ENCODE results near the gene KLF15. TPM values are rescaled to one million over a fixed set of nuclear protein-coding genes. Genes with fewer than 3 reads are reported as not detected.

KLF15 gene
- polyA plus RNA-seq, 1 donor (not counting 4 experiments of a cell fraction or from before 2014, with no cell fraction given) = 0.03 TPM

DNA sequence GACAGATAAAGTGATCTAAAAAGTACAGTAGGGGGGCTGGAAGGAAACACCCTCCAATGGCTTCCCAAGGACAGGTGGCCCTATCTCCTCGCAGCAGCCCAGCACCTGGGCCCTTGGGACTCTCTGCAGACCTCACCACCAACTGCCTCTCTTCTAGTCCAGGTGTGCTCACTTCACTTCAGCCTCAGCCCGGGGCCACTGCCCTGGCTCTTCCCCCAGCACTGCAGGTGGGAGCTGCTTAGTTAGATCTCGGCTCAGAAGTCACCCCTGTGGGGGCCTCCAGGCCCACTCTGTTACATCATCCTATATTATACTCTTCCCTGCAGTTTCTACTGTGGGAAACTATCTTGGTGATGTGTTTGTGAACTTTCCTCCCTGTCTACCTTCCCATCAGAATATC lies 2.0 kb downstream of the KLF15 start:
- DNase-seq (ENCODE audit: low read depth, low spot score) (no peak), FAIRE-seq (no peak)
- H3K9me3 ChIP-seq (ENCODE audit: control insufficient read depth, low read depth, low read length) = no peaks in the 10 kb centered on the region
- no peaks in the 10 kb centered on the region for H3K79me2 ChIP-seq (ENCODE audit: control insufficient read depth, insufficient read depth, low read length)
- H2AFZ ChIP-seq (ENCODE audit: control insufficient read depth, low read length) = no peak overlapping the region
- no peak overlapping the region for H3K4me3 ChIP-seq (ENCODE audit: control insufficient read depth in 2 of 3, extremely low read depth in 1 of 3, insufficient read depth in 2 of 3, low read depth in 1 of 3, low read length in 3 of 3)
- TF ChIP-seq EZH2 (IDR thresholded peaks at IDR 0.05; ENCODE audit: low read length) = no peak
- TF ChIP-seq, protein P1, sequence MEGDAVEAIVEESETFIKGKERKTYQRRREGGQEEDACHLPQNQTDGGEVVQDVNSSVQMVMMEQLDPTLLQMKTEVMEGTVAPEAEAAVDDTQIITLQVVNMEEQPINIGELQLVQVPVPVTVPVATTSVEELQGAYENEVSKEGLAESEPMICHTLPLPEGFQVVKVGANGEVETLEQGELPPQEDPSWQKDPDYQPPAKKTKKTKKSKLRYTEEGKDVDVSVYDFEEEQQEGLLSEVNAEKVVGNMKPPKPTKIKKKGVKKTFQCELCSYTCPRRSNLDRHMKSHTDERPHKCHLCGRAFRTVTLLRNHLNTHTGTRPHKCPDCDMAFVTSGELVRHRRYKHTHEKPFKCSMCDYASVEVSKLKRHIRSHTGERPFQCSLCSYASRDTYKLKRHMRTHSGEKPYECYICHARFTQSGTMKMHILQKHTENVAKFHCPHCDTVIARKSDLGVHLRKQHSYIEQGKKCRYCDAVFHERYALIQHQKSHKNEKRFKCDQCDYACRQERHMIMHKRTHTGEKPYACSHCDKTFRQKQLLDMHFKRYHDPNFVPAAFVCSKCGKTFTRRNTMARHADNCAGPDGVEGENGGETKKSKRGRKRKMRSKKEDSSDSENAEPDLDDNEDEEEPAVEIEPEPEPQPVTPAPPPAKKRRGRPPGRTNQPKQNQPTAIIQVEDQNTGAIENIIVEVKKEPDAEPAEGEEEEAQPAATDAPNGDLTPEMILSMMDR (optimal IDR thresholded peaks at IDR 0.05 in 1 of 3, IDR thresholded peaks at IDR 0.05 in 1 of 3, conservative IDR thresholded peaks at IDR 0.05 in 1 of 3; ENCODE audit: extremely low read depth in 1 of 3, insufficient read depth in 2 of 3, low read length in 3 of 3) = no peak
- H3K27me3 ChIP-seq (ENCODE audit: control insufficient read depth, extremely low read depth, insufficient read depth, low read length) = peaks cover 40% of the 10 kb centered on the region
- H3K4me2 ChIP-seq (ENCODE audit: control insufficient read depth, extremely low read depth, insufficient read depth, low read depth, low read length) = no peak overlapping the region
- H3K27ac ChIP-seq (ENCODE audit: control insufficient read depth, insufficient read depth, low read length) = no peak overlapping the region
- no peaks in the 10 kb centered on the region for H3K36me3 ChIP-seq (ENCODE audit: control insufficient read depth in 2 of 2, extremely low read depth in 1 of 2, insufficient read depth in 2 of 2, low read length in 2 of 2)
- H3K4me1 ChIP-seq (ENCODE audit: control insufficient read depth, extremely low read depth, insufficient read depth, low read length) = peaks cover 11% of the 10 kb centered on the region
- H3K9me1 ChIP-seq (ENCODE audit: control insufficient read depth, extremely low read depth, insufficient read depth, low read length) = no peaks in the 10 kb centered on the region
- dilution Hi-C loops (cut with MboI; ENCODE audit: extremely low pct_ligation_motif_present, low sequenced_read_pairs) = no loop called here
- no peaks in the 10 kb centered on the region for H4K20me1 ChIP-seq (ENCODE audit: control insufficient read depth, extremely low read depth, insufficient read depth, low read length)
- H3K9ac ChIP-seq (ENCODE audit: control insufficient read depth, extremely low read depth, insufficient read depth, low read length) = no peak overlapping the region

DNA sequence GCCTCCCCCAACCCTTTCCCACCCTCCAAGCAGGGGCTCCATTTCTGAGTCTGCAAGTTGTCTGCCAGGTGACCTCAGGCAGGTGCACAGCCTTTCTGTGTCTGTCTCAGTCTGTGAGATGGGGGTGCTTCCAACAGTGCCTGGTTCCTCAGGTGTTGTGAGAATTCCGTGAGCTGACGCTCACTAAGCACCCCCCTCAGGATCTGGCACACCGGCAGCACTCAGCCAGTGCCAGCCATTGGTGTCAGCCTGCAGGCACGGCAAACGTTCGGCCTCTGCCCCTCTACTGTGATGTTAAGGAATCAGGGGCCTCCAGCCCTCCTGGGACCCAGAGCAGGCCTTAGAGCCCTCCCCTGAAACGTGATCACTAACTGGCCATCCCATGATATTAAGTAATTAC lies 2.4 kb downstream of the KLF15 start:
- Histone ChIP-seq H3K4me2 (ENCODE audit: control insufficient read depth, extremely low read depth, insufficient read depth, low read depth, low read length) (no peak overlapping the region), H2AFZ (ENCODE audit: control insufficient read depth, low read length) (no peak overlapping the region), H3K9me1 (ENCODE audit: control insufficient read depth, extremely low read depth, insufficient read depth, low read length) (no peaks in the 10 kb centered on the region), H3K27me3 (ENCODE audit: control insufficient read depth, extremely low read depth, insufficient read depth, low read length) (peaks cover 36% of the 10 kb centered on the region), H3K4me1 (ENCODE audit: control insufficient read depth, extremely low read depth, insufficient read depth, low read length) (peaks cover 11% of the 10 kb centered on the region), H3K79me2 (ENCODE audit: control insufficient read depth, insufficient read depth, low read length) (no peaks in the 10 kb centered on the region), H4K20me1 (ENCODE audit: control insufficient read depth, extremely low read depth, insufficient read depth, low read length) (no peaks in the 10 kb centered on the region), H3K9me3 (ENCODE audit: control insufficient read depth, low read depth, low read length) (no peaks in the 10 kb centered on the region), H3K36me3 (ENCODE audit: control insufficient read depth in 2 of 2, extremely low read depth in 1 of 2, insufficient read depth in 2 of 2, low read length in 2 of 2) (no peaks in the 10 kb centered on the region), H3K27ac (ENCODE audit: control insufficient read depth, insufficient read depth, low read length) (no peak overlapping the region), H3K4me3 (ENCODE audit: control insufficient read depth in 2 of 3, extremely low read depth in 1 of 3, insufficient read depth in 2 of 3, low read depth in 1 of 3, low read length in 3 of 3) (no peak overlapping the region), H3K9ac (ENCODE audit: control insufficient read depth, extremely low read depth, insufficient read depth, low read length) (no peak overlapping the region)
- TF ChIP-seq, protein P1 (optimal IDR thresholded peaks at IDR 0.05 in 1 of 3, IDR thresholded peaks at IDR 0.05 in 1 of 3, conservative IDR thresholded peaks at IDR 0.05 in 1 of 3; ENCODE audit: extremely low read depth in 1 of 3, insufficient read depth in 2 of 3, low read length in 3 of 3) = no peak
- no peak for TF ChIP-seq EZH2 (IDR thresholded peaks at IDR 0.05; ENCODE audit: low read length)
- dilution Hi-C loops (cut with MboI; ENCODE audit: extremely low pct_ligation_motif_present, low sequenced_read_pairs) = no loop called here
- FAIRE-seq (no peak), DNase-seq (ENCODE audit: low read depth, low spot score) (no peak)
